Measurements from ENCODE around the gene TOR1AIP2. TPM values are rescaled to one million over a fixed set of nuclear protein-coding genes. Genes with fewer than 3 reads are reported as not detected.

The TOR1AIP2 gene
- total RNA-seq, 4 donors from 2014 or later: 70.1 to 115 (median 86.9) TPM

GRCh38 chr1:179924268-179924667 lies 46.7 kb upstream of the TOR1AIP2 start:
- no peak for TF ChIP-seq CTCF (IDR thresholded peaks at IDR 0.05)
- TF ChIP-seq POLR2A (IDR thresholded peaks at IDR 0.05): no peak
- no peak for DNase-seq
- Histone ChIP-seq H3K27me3 (no peaks in the 10 kb centered on the region), H3K36me3 (peaks cover 0 to under 1% of the 10 kb centered on the region in 2 donors), H3K4me1 (peaks cover 0 to 4% of the 10 kb centered on the region in 2 donors), H3K9me3 (no peaks in the 10 kb centered on the region), H3K4me3 (replicated peaks in 1 of 3) (no peak overlapping the region), H3K27ac (no peak overlapping the region)
- WGBS, 2 donors: 82 to 100% methylated on average over 1 of the region's 1 CpG
- intact Hi-C loops (cut with DNase I): no loop called here

DNA sequence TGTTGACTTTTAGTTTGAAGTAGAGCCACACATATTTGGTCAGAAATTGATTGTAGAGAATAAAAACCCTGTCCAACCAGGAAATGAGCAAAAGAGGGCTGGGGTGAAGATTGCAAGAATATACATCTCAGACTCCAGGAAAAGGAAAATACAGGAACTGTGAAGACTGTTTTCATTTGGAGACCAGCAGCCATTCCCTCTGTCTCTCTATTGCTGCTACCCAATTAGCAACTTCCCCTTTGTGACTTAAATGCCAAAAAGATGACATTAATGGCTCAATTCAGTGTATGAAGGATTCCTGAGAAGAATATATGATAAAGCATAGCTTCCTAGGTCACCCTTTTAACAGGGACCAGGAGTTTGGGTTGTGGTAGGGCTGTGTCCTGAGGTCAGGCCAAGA lies 45.4 kb upstream of the TOR1AIP2 start:
- Histone ChIP-seq H3K4me3 (replicated peaks in 1 of 3) (no peak overlapping the region), H3K9me3 (no peaks in the 10 kb centered on the region), H3K4me1 (peaks cover 0 to 4% of the 10 kb centered on the region in 2 donors), H3K27me3 (no peaks in the 10 kb centered on the region), H3K36me3 (peaks cover 6 to 13% of the 10 kb centered on the region in 2 donors), H3K27ac (no peak overlapping the region)
- intact Hi-C loops (cut with DNase I): no loop called here
- no peak for TF ChIP-seq CTCF (IDR thresholded peaks at IDR 0.05)
- no peak for TF ChIP-seq POLR2A (IDR thresholded peaks at IDR 0.05)
- no peak for DNase-seq

DNA sequence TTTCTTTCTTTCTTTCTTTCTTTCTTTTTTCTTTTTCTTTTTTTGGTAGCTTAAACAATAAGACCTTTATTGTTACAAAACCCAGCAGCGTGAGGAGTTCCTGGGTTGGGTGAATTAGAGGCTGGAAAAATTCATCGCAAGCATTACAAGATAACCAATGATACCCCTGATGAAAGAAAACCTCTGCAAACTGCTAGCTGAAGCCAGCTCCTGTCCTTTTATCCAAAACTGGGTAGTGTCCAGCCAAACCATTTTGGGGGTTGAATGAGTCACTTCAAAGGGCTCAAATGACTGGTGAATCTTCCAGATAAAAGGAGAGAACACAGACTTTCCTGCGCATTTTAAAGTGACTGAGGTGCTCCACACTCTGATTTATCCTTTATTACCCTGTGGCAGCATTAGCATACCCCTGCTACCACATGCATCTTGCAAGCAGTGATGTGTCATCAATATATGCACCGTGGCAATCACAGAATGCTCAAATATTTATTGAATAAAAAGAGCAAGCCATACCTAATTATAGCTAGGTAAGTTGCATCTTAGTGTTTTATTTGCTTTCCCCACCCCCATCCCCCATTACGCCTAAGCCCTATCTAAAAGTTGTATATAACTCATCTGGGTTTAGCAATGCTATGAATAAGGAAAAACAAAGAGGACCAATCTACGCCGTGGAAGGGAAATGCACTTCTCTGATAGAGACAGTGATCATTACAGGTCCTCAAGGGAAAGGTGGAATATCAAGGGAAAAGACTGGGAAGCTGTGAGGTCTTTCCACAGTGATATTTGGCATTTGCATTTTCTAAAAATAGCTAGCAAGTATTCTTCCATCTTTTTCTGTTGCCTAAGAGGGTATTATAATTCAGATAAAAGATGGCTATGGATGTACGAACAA lies 44.6 kb upstream of the TOR1AIP2 start:
- TF ChIP-seq CTCF (IDR thresholded peaks at IDR 0.05): no peak
- no peak for TF ChIP-seq POLR2A (IDR thresholded peaks at IDR 0.05)
- DNase-seq: no peak
- intact Hi-C loops (cut with DNase I): no loop called here
- 91 to 92% methylated on average over 8 of the region's 8 CpGs for WGBS, 2 donors
- H3K36me3 ChIP-seq: peaks cover 12 to 21% of the 10 kb centered on the region in 2 donors
- no peak overlapping the region for H3K4me3 ChIP-seq (replicated peaks in 1 of 3)
- no peak overlapping the region for H3K27ac ChIP-seq
- H3K27me3 ChIP-seq: no peaks in the 10 kb centered on the region
- H3K4me1 ChIP-seq: peaks cover 0 to 4% of the 10 kb centered on the region in 2 donors
- no peaks in the 10 kb centered on the region for H3K9me3 ChIP-seq

DNA sequence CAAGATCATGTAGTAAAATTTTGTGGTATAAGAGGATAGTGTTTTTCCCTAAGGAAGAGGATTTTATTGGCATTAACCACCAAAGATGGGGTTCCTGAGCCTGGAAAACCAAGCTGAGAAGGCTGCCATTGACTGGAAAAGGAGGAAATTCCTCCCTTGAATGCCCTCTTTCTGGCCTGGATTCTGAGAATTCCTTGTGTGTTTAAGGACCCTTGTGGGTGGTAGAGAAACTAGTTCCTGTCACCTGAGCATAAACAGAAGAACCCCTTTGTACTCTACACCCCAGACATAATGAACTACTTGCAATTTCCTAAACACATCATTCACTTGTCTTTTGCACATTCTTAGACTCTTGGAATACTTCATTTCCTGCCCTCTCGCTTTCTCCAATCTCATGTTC lies 43.9 kb upstream of the TOR1AIP2 start:
- Histone ChIP-seq H3K36me3 (peaks cover 12 to 26% of the 10 kb centered on the region in 2 donors), H3K4me1 (peaks cover 0 to 4% of the 10 kb centered on the region in 2 donors), H3K9me3 (no peaks in the 10 kb centered on the region), H3K27me3 (no peaks in the 10 kb centered on the region), H3K27ac (no peak overlapping the region), H3K4me3 (replicated peaks in 1 of 3) (no peak overlapping the region)
- intact Hi-C loops (cut with DNase I): no loop called here
- no peak for DNase-seq
- no peak for TF ChIP-seq CTCF (IDR thresholded peaks at IDR 0.05)
- TF ChIP-seq POLR2A (IDR thresholded peaks at IDR 0.05): no peak
- WGBS, 2 donors: 90 to 93% methylated on average over 1 of the region's 1 CpG

All from thyroid gland (tissue), 4 donors.